Mucosa of stomach (tissue), 1 donor: ENCODE results near the gene EFCAB10.

Source experiments
- H3K27me3 ChIP-seq: one replicate; pipeline ENCODE4 v1.7.0; 2013; ENCODE audit warnings: mild to moderate bottlenecking, low read length; ENCODE audit not compliant: control insufficient read depth, insufficient read depth
- H3K36me3 ChIP-seq: one replicate; pipeline ENCODE4 v1.7.0; 2013; ENCODE audit warnings: low read length; ENCODE audit not compliant: control insufficient read depth, insufficient read depth
- H3K4me1 ChIP-seq: one replicate; pipeline ENCODE4 v1.7.0; 2013; ENCODE audit warnings: mild to moderate bottlenecking, low read length; ENCODE audit not compliant: control insufficient read depth, insufficient read depth
- H3K4me3 ChIP-seq: one replicate; pipeline ENCODE4 v1.7.0; 2013; ENCODE audit warnings: low read length
- H3K9ac ChIP-seq: one replicate; pipeline ENCODE4 v1.7.0; 2013; ENCODE audit warnings: mild to moderate bottlenecking, low read length, moderate library complexity
- H3K9me3 ChIP-seq: one replicate; pipeline ENCODE4 v1.7.0; 2013; ENCODE audit warnings: mild to moderate bottlenecking, low read length, moderate library complexity; ENCODE audit not compliant: control insufficient read depth
- donor health status: Pancreatic carcinoma.

The EFCAB10 gene, protein sequence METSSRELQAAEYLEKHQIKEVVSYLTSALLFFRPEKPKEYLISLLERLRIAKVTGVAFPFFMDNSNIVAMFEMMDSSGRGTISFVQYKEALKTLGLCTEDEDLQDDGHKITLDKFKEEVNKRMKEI

DNA sequence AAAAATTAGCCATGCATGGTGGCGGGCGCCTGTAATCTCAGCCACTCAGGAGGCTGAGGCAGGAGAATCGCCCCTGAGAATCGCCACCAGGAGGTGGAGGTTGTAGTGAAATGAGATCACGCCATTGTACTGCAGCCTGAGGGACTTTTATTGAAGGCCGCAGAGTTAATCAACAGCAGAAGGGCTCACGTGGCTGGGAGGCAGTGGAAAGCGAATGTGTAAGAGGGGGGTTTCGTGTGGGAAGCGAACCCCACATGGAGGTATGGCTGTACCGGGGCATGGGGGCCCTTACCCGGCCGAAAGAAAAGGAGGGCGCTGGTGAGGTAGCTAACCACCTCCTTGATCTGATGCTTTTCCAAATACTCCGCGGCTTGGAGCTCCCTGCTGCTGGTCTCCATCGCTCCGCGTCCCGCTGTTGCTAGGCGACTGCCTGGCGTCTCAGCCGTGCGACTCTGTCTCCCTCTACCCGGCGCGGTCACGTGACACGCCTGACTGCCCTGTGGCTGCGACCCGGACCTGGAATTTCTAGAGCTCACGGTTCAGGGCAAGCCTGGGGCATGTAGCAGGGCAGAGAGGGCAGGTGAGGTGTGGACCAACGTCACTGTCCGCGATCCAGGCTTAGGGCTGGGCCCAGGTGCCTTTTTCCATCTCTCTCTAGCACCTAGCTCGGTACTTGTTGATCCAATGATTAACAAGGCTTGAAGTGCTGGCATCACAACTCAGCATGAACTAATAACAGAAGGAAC is at the start of gene EFCAB10:
EFCAB10 (minus strand) TSS at position 428 of the 746 bp plus-strand sequence; CDS start at position 398, 30 bp downstream.
- no peak within 1 kb of the TSS for H3K9ac ChIP-seq
- no peaks in the 10 kb centered on the region for H3K36me3 ChIP-seq
- H3K4me3 ChIP-seq = no peak within 1 kb of the TSS
- H3K4me1 ChIP-seq = peaks cover 4% of the 10 kb centered on the region
- no peaks in the 10 kb centered on the region for H3K9me3 ChIP-seq
- H3K27me3 ChIP-seq = no peaks in the 10 kb centered on the region

DNA sequence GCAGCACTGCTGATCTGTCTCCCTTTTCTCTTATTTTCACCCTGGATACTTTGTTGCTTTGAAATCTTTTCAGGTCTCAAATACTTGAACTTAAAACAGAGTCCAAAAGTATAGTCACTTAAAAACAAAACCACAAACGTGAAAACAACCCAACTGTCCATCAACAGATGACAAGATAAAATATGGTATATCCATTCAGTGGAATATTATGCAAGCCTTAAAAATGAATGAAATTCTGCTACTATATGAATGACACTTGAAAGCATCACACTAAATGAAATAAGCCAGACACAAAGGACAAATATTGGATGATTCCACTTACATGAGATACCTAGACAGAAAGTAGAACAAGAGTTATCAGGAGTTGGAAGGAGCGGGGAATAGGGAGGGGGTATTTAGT is 44.7 kb upstream of the EFCAB10 start:
- H3K9me3 ChIP-seq = no peaks in the 10 kb centered on the region
- no peak overlapping the region for H3K4me3 ChIP-seq
- H3K4me1 ChIP-seq = no peaks in the 10 kb centered on the region
- H3K27me3 ChIP-seq = no peaks in the 10 kb centered on the region
- H3K36me3 ChIP-seq = no peaks in the 10 kb centered on the region
- no peak overlapping the region for H3K9ac ChIP-seq

DNA sequence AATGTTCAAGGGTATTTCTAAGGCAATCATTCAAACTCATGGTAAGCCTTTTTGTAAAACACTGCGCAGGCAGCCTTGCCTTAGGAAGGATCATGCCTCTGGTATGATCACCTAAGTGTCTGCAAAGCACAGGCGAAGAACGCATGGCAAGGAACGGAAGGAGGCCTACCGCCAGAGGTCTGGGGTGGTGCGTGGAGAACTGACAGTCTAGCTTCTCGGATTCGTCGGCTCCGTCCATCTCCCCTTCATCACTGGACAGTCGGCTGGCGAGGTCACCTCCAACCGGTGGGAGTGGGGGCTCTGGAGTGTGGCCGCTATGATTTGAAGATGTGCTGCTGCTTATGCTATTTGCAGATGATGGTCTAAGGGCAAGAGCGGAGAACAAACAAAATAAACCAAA is 42.6 kb upstream of the EFCAB10 start:
- Histone ChIP-seq H3K4me1 (no peaks in the 10 kb centered on the region), H3K36me3 (no peaks in the 10 kb centered on the region), H3K27me3 (no peaks in the 10 kb centered on the region), H3K9ac (no peak overlapping the region), H3K9me3 (no peaks in the 10 kb centered on the region), H3K4me3 (no peak overlapping the region)

DNA sequence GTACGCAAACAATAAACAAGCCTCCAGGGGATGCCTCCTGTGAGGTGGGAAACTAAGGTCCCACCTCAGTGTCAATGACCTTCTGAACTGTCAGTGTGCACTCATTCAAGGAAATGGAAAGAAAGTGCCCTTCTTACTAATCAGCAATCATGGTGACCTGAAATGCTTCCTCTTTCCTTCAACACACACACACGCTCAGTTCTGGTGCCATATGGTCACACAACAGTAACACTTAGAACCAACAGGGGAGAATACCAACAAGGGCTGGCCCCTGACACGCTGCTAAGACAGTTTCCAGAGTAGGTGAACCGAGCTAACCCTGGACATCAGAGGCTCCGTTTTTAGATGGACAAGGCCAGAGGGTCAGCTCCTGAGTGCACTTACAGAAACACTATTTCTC is 42.1 kb upstream of the EFCAB10 start:
- Histone ChIP-seq H3K36me3 (no peaks in the 10 kb centered on the region), H3K9ac (no peak overlapping the region), H3K4me3 (no peak overlapping the region), H3K27me3 (no peaks in the 10 kb centered on the region), H3K4me1 (no peaks in the 10 kb centered on the region), H3K9me3 (no peaks in the 10 kb centered on the region)

DNA sequence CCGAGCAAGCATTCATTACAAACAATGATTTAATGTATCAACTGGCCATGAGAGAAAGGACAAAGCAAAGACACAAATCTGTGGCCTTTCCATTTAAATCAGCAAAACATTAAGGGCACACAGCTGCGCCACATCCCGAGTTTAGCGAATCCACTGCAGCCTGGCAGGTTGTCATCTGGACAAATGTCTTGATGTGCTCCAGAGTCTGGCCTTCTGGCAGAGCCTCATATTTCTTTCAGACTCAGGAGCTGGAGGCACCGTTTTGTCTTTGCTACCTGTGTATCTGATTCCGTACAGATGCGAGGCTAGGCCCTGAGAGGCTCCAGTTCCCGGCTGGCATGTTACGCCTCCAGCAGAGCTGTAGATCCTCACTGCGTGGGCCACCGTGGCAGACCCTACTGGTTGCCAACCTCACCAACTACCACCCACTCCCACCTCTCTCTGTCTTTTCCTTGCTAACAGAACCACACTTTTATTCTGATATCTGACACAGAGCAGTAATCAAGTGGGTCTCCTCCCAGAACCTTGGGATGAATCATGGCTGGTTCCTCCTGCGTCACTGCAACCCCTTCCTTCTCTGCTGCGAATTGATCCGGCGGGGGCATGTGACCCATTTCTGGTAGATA is 40.9 kb upstream of the EFCAB10 start:
- Histone ChIP-seq H3K36me3 (no peaks in the 10 kb centered on the region), H3K9ac (no peak overlapping the region), H3K27me3 (no peaks in the 10 kb centered on the region), H3K9me3 (no peaks in the 10 kb centered on the region), H3K4me1 (no peaks in the 10 kb centered on the region), H3K4me3 (no peak overlapping the region)

GRCh38 chr7:105621617-105622016 is 40.3 kb upstream of the EFCAB10 start:
- H3K9me3 ChIP-seq = no peaks in the 10 kb centered on the region
- H3K4me3 ChIP-seq = no peak overlapping the region
- no peak overlapping the region for H3K9ac ChIP-seq
- no peaks in the 10 kb centered on the region for H3K27me3 ChIP-seq
- H3K36me3 ChIP-seq = no peaks in the 10 kb centered on the region
- H3K4me1 ChIP-seq = no peaks in the 10 kb centered on the region

DNA sequence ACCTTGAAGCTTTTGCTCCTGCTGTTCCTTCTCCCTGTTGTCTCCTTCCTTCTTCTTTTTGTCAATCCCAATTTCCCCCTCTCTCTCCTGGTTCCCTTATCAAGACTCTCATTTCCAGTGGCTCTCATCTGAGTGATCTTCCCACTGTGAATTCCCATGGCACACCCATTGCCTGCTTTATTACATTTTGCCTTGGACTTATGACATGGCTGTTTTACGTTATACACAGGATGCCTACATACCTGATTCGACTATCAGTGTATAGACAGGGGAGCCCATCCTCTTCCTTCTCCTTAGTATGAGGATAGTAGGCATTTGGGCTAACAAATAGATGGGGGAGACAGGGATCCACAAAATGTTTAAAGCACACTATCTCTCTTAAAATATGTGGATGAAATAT is 39.9 kb upstream of the EFCAB10 start:
- Histone ChIP-seq H3K4me3 (no peak overlapping the region), H3K36me3 (peaks cover under 1% of the 10 kb centered on the region), H3K9me3 (no peaks in the 10 kb centered on the region), H3K4me1 (no peaks in the 10 kb centered on the region), H3K9ac (no peak overlapping the region), H3K27me3 (no peaks in the 10 kb centered on the region)

- Histone ChIP-seq H3K9me3 (no peaks in the 10 kb centered on the region), H3K9ac (no peak overlapping the region), H3K36me3 (peaks cover 5% of the 10 kb centered on the region), H3K4me3 (no peak overlapping the region), H3K27me3 (no peaks in the 10 kb centered on the region), H3K4me1 (no peaks in the 10 kb centered on the region)
Observed at GRCh38 chr7:105619590-105619989, 38.3 kb upstream of the EFCAB10 start.

DNA sequence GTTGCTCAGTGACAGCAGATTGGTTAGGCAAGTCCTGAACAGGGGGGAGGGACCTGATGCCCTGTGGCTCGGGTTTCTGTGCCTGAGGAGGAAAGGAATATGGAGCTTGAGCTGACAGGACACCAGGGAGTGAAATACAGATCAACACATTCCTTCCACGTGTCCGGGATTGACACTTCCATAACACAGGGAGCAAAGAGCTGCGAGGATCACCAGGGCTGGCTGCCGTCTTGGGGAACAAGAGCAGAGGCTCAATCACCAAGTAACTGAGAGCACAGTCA is 36.7 kb upstream of the EFCAB10 start:
- peaks cover 11% of the 10 kb centered on the region for H3K36me3 ChIP-seq
- no peak overlapping the region for H3K9ac ChIP-seq
- no peaks in the 10 kb centered on the region for H3K27me3 ChIP-seq
- no peak overlapping the region for H3K4me3 ChIP-seq
- no peaks in the 10 kb centered on the region for H3K9me3 ChIP-seq
- no peaks in the 10 kb centered on the region for H3K4me1 ChIP-seq

- no peak overlapping the region for H3K4me3 ChIP-seq
- no peaks in the 10 kb centered on the region for H3K27me3 ChIP-seq
- H3K4me1 ChIP-seq = no peaks in the 10 kb centered on the region
- H3K9ac ChIP-seq = no peak overlapping the region
- H3K9me3 ChIP-seq = no peaks in the 10 kb centered on the region
- peaks cover 11% of the 10 kb centered on the region for H3K36me3 ChIP-seq
Observed at GRCh38 chr7:105617280-105618015, 36.2 kb upstream of the EFCAB10 start.

- peaks cover 11% of the 10 kb centered on the region for H3K36me3 ChIP-seq
- H3K4me1 ChIP-seq = no peaks in the 10 kb centered on the region
- H3K9me3 ChIP-seq = no peaks in the 10 kb centered on the region
- H3K9ac ChIP-seq = no peak overlapping the region
- no peak overlapping the region for H3K4me3 ChIP-seq
- no peaks in the 10 kb centered on the region for H3K27me3 ChIP-seq
Observed at GRCh38 chr7:105614341-105614840, 33.1 kb upstream of the EFCAB10 start.
